ENCODE results near the gene SLC24A3. TPM values are rescaled to one million over a fixed set of nuclear protein-coding genes. Genes with fewer than 3 reads are reported as not detected.

Gene SLC24A3
- total RNA-seq, 1 experiment from 2014 or later: not detected

DNA sequence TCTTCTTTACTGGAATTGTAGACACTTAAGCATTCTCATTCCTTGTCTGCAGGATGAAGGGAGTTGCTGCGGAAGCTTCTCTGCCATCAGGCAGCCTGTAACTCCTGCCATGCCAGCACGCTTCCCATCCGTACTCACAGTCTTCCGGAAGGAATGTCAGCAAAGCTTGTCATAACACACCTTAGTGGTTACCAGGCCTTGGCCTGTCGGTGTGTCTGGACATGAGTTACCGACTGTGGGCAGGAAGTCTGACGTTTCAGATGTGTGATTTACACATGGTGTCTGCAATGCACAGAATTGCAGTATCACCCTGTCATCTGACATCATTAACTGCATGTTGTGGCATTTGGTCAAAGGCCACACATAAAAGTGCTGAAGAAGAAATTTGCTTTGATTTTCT is 102.2 kb downstream of the SLC24A3 start:
- H3K9me2 ChIP-seq (ENCODE audit: insufficient read depth): no peaks in the 10 kb centered on the region
- BruUV-seq (replicated peaks): no TSS peak
- CTCF ChIA-PET: no interaction called here
- intact Hi-C loops (cut with micrococcal nuclease; ENCODE audit: unreplicated experiment): no loop called here
- H3K4me3 ChIP-seq: no peak overlapping the region
- H3K27ac ChIP-seq: no peak overlapping the region
- H3K27me3 ChIP-seq (ENCODE audit: insufficient read depth, low read depth): peaks cover 41% of the 10 kb centered on the region
- H3K79me2 ChIP-seq (ENCODE audit: low read depth): no peaks in the 10 kb centered on the region
- no peaks in the 10 kb centered on the region for H4K20me1 ChIP-seq (ENCODE audit: insufficient read depth)
- no peak overlapping the region for H3K4me2 ChIP-seq
- no peaks in the 10 kb centered on the region for H3K9me3 ChIP-seq (ENCODE audit: insufficient read depth, low read depth)
- H3K4me1 ChIP-seq (replicated peaks; ENCODE audit: insufficient read depth): no peaks in the 10 kb centered on the region
- POLR2A ChIA-PET (ENCODE audit: unreplicated experiment): no interaction called here
- no peak for DNase-seq
- no peak overlapping the region for H2AFZ ChIP-seq
- H3F3A ChIP-seq (ENCODE audit: insufficient read depth, low read depth): no peaks in the 10 kb centered on the region
- no peak for TF ChIP-seq EZH2 (IDR thresholded peaks at IDR 0.05; ENCODE audit: low read depth)
- TF ChIP-seq, protein P1, sequence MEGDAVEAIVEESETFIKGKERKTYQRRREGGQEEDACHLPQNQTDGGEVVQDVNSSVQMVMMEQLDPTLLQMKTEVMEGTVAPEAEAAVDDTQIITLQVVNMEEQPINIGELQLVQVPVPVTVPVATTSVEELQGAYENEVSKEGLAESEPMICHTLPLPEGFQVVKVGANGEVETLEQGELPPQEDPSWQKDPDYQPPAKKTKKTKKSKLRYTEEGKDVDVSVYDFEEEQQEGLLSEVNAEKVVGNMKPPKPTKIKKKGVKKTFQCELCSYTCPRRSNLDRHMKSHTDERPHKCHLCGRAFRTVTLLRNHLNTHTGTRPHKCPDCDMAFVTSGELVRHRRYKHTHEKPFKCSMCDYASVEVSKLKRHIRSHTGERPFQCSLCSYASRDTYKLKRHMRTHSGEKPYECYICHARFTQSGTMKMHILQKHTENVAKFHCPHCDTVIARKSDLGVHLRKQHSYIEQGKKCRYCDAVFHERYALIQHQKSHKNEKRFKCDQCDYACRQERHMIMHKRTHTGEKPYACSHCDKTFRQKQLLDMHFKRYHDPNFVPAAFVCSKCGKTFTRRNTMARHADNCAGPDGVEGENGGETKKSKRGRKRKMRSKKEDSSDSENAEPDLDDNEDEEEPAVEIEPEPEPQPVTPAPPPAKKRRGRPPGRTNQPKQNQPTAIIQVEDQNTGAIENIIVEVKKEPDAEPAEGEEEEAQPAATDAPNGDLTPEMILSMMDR (conservative IDR thresholded peaks at IDR 0.05): no peak
- no peaks in the 10 kb centered on the region for H3K36me3 ChIP-seq (ENCODE audit: low read depth)

DNA sequence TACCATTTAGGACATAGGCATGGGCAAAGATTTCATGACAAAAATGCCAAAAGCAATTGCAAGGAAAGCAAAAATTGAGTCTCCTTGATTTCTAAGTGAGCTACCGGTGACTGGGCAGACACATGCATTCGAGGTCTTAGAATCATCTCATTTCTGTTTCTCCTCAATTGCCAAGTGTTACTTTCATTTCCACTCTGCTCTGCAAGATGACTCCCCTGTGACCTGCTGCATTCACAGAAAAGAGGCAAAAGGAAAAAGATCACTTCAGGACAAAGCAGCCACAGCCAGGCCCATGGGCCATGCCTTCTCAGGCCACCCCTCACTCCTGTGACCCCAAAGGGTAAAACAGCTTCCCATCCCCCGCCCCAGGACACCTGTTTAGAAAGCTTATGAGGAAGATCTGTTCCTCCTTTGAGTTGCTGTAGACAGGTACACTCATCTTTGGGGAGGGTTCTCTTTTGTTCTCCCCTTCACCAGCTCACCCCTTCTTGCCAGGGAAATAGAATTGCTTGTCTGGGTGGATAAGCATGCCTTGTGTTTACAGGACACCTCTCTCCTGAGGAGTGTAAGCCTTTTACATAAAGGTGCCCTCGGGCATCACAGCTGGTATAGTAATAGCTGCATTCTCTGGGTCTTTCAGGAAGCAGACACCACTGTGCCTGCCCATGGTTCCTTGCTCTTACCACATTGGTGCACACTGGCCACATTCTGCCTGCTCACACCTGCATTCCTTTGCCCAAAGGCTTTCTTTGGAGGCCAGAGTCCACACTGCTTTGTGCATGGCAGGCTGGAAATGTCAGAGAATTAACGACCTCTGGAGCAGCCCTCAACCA is 105.0 kb downstream of the SLC24A3 start:
- no peak overlapping the region for H3K27ac ChIP-seq
- TF ChIP-seq EZH2 (IDR thresholded peaks at IDR 0.05; ENCODE audit: low read depth): no peak
- TF ChIP-seq, protein P1 (conservative IDR thresholded peaks at IDR 0.05): no peak
- H3K79me2 ChIP-seq (ENCODE audit: low read depth): no peaks in the 10 kb centered on the region
- ChIA-PET CTCF (no interaction called here), POLR2A (ENCODE audit: unreplicated experiment) (no interaction called here)
- intact Hi-C loops (cut with micrococcal nuclease; ENCODE audit: unreplicated experiment): no loop called here
- H3K36me3 ChIP-seq (ENCODE audit: low read depth): no peaks in the 10 kb centered on the region
- no peaks in the 10 kb centered on the region for H3K9me2 ChIP-seq (ENCODE audit: insufficient read depth)
- no peaks in the 10 kb centered on the region for H3K4me1 ChIP-seq (replicated peaks; ENCODE audit: insufficient read depth)
- no peaks in the 10 kb centered on the region for H4K20me1 ChIP-seq (ENCODE audit: insufficient read depth)
- H3K4me2 ChIP-seq: no peak overlapping the region
- no peaks in the 10 kb centered on the region for H3F3A ChIP-seq (ENCODE audit: insufficient read depth, low read depth)
- no peak overlapping the region for H3K4me3 ChIP-seq
- H2AFZ ChIP-seq: no peak overlapping the region
- BruUV-seq (replicated peaks): no TSS peak
- no peaks in the 10 kb centered on the region for H3K9me3 ChIP-seq (ENCODE audit: insufficient read depth, low read depth)
- DNase-seq: no peak
- peaks cover 59% of the 10 kb centered on the region for H3K27me3 ChIP-seq (ENCODE audit: insufficient read depth, low read depth)

DNA sequence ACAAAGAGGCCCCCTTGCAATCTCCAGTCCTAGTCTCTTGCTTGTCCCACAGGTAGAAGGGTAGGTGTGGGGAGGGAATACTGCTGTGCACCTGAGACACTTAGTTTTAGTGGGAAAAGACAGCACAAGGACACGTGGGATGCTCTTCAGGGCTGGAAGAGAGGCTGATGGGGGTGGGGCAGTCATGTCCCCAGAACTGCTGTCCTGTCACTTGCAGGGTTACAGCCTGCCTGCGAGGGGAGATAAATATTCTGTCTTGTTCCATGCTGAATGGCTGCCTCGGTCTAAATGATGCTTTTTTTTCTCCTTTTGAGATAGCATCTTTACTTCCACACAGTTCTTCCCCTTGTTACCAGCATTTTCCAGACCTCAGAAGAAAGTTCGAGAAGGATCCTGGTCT is 106.2 kb downstream of the SLC24A3 start:
- intact Hi-C loops (cut with micrococcal nuclease; ENCODE audit: unreplicated experiment): no loop called here
- ChIA-PET POLR2A (ENCODE audit: unreplicated experiment) (no interaction called here), CTCF (no interaction called here)
- H4K20me1 ChIP-seq (ENCODE audit: insufficient read depth): no peaks in the 10 kb centered on the region
- no peaks in the 10 kb centered on the region for H3K9me3 ChIP-seq (ENCODE audit: insufficient read depth, low read depth)
- no peaks in the 10 kb centered on the region for H3K36me3 ChIP-seq (ENCODE audit: low read depth)
- TF ChIP-seq, protein P1 (conservative IDR thresholded peaks at IDR 0.05): no peak
- no peak for TF ChIP-seq EZH2 (IDR thresholded peaks at IDR 0.05; ENCODE audit: low read depth)
- H3K9me2 ChIP-seq (ENCODE audit: insufficient read depth): no peaks in the 10 kb centered on the region
- no TSS peak for BruUV-seq (replicated peaks)
- H3K27me3 ChIP-seq (ENCODE audit: insufficient read depth, low read depth): peaks cover 65% of the 10 kb centered on the region
- DNase-seq: no peak
- H2AFZ ChIP-seq: no peak overlapping the region
- no peak overlapping the region for H3K4me3 ChIP-seq
- no peaks in the 10 kb centered on the region for H3K79me2 ChIP-seq (ENCODE audit: low read depth)
- no peaks in the 10 kb centered on the region for H3K4me1 ChIP-seq (replicated peaks; ENCODE audit: insufficient read depth)
- H3K4me2 ChIP-seq: no peak overlapping the region
- no peak overlapping the region for H3K27ac ChIP-seq
- no peaks in the 10 kb centered on the region for H3F3A ChIP-seq (ENCODE audit: insufficient read depth, low read depth)

Data from PC-9 (cell line).